K562 (cell line): ENCODE measurements around the gene MKRN1. TPM values are rescaled to one million over a fixed set of nuclear protein-coding genes. Genes with fewer than 3 reads are reported as not detected.
"Not testable (repeated sequence)": the region's sequence is repeated elsewhere in the genome, so short reads cannot be mapped to it uniquely, and the experiment has no call there.

Experiments
- ATAC-seq: fragments of 200-7000 bp; cut with Tn5 transposase; 3 replicates; pipeline ENCODE4 v1.9.1; 2020; ENCODE audit warnings: moderate library complexity
- BruUV-seq: library from RNA; stranded (reverse); fragments of 400-500 nt; replicated peaks from 2 replicates; lab custom pipeline; 2021; lab: Mats Ljungman, UMichigan
- CTCF ChIA-PET: fragments of 300-600 bp; formaldehyde crosslinking; extraction: SDS; loops from one replicate; lab custom pipeline; 2021; ENCODE audit warnings: low intra/inter-chr PET ratio; lab: Yijun Ruan, JAX
- POLR2A ChIA-PET: fragments of 300-600, 350-650 bp; sonication (Branson Sonifier 250); formaldehyde crosslinking; extraction: SDS; loops from one replicate; lab custom pipeline; 2021; ENCODE audit warnings: antibody characterized with exemption, inconsistent platforms; lab: Yijun Ruan, JAX
- DNase-seq, 4 experiments: peaks; one replicate each; pipeline versions ENCODE4 v3.0.0 to v3.0.0-alpha.2; 2011 to 2018; ENCODE audit warnings: low spot score in 3 of 4, mixed read lengths in 3 of 4; ENCODE audit errors: extremely low read depth in 1 of 4
- FAIRE-seq: peaks from 2 replicates; lab custom pipeline; 2011; peaks lifted over from hg19 to GRCh38; lab: Jason Lieb, UNC
- H2AFZ ChIP-seq: 2 replicates; pipeline ENCODE4 v1.6.0; 2011; ENCODE audit warnings: low read depth, low read length, control low read depth, inconsistent platforms
- H3K27ac ChIP-seq: fragments of 200-600 bp; 3 replicates; pipeline ENCODE4 v1.8.0; 2011; ENCODE audit warnings: low read depth, mild to moderate bottlenecking, control low read depth, inconsistent platforms, low read length, moderate library complexity, mixed read lengths; ENCODE audit errors: extremely low read depth
- H3K27me3 ChIP-seq, 2 experiments: fragments of 300-600 bp in 1 of 2; 2 replicates in 1 of 2; 3 replicates in 1 of 2; pipeline versions ENCODE4 v1.6.0 to v1.8.0; 2011; ENCODE audit warnings: inconsistent platforms in 2 of 2, low read length in 2 of 2, mild to moderate bottlenecking in 1 of 2, mixed read lengths in 1 of 2, moderate library complexity in 1 of 2; ENCODE audit not compliant: control insufficient read depth in 2 of 2, insufficient read depth in 2 of 2
- H3K36me3 ChIP-seq: fragments of 300-600 bp; 3 replicates; pipeline ENCODE4 v1.8.0; 2011; ENCODE audit warnings: mild to moderate bottlenecking, low read length, inconsistent platforms; ENCODE audit not compliant: control insufficient read depth, insufficient read depth
- H3K4me1 ChIP-seq, 2 experiments: fragments of 200-600 bp in 1 of 2; replicated peaks in 1 of 2; 2 replicates in 1 of 2; 3 replicates in 1 of 2; pipeline versions ENCODE4 v1.5.1 to v1.8.0; 2011; ENCODE audit warnings: inconsistent platforms in 2 of 2, low read length in 2 of 2, mild to moderate bottlenecking in 1 of 2, mixed read lengths in 1 of 2, moderate library complexity in 1 of 2; ENCODE audit not compliant: control insufficient read depth in 2 of 2, insufficient read depth in 2 of 2
- H3K4me2 ChIP-seq: 2 replicates; pipeline ENCODE4 v1.6.1; 2011; ENCODE audit warnings: low read length, control low read depth, inconsistent platforms, mixed read lengths; ENCODE audit not compliant: insufficient read depth
- H3K4me3 ChIP-seq: fragments of 200-600 bp; sonication (generic), shearing (Covaris generic); 2 replicates; pipeline ENCODE4 v1.5.1; 2016; ENCODE audit warnings: control low read depth, inconsistent platforms
- H3K79me2 ChIP-seq: fragments of 200-600 bp; 3 replicates; pipeline ENCODE4 v1.8.0; 2011; ENCODE audit warnings: low read length, inconsistent platforms; ENCODE audit not compliant: control insufficient read depth, insufficient read depth
- H3K9ac ChIP-seq, 2 experiments: 2 replicates each; pipeline versions ENCODE4 v1.6.0 to v1.6.1; 2011; ENCODE audit warnings: low read depth in 2 of 2, low read length in 2 of 2, control low read depth in 1 of 2, inconsistent platforms in 1 of 2, mild to moderate bottlenecking in 1 of 2, mixed read lengths in 1 of 2; ENCODE audit not compliant: insufficient read depth in 1 of 2
- H3K9me1 ChIP-seq: one replicate; pipeline ENCODE4 v1.6.0; 2011; ENCODE audit warnings: inconsistent platforms, mild to moderate bottlenecking, low read length, moderate library complexity; ENCODE audit not compliant: control insufficient read depth, insufficient read depth
- H3K9me3 ChIP-seq: replicated peaks from 2 replicates; pipeline ENCODE4 v1.5.1; 2011; ENCODE audit warnings: low read depth, low read length, inconsistent platforms; ENCODE audit not compliant: control insufficient read depth, insufficient read depth
- H4K20me1 ChIP-seq: replicated peaks from 2 replicates; pipeline ENCODE4 v1.6.1; 2011; ENCODE audit warnings: low read length, inconsistent platforms, mixed read lengths; ENCODE audit not compliant: control insufficient read depth, insufficient read depth
- FOSL1 ChIP-seq: fragments of 200-800 bp; sonication (Bioruptor generic); conservative IDR thresholded peaks from 2 replicates; pipeline ENCODE4 v1.6.1; 2016; ENCODE audit warnings: missing genetic modification characterization, missing compliant biosample characterization
- FOXA3 ChIP-seq, 2 experiments: fragments of 450-650 bp in 1 of 2; sonication (generic) in 1 of 2; formaldehyde crosslinking; IDR thresholded peaks in 1 of 2; conservative IDR thresholded peaks in 1 of 2; 2 replicates each; pipeline versions ENCODE4 v1.4.0 to v1.8.0; 2020 to 2022; ENCODE audit warnings: mild to moderate bottlenecking in 2 of 2, missing genetic modification reagents in 1 of 2
- FOXJ2 ChIP-seq: fragments of 200-800 bp; sonication (Bioruptor generic); IDR thresholded peaks from 2 replicates; pipeline ENCODE4 v1.6.1; 2016; ENCODE audit warnings: missing genetic modification characterization, missing compliant biosample characterization
- GTF2E2 ChIP-seq: fragments of 200-800 bp; sonication (Bioruptor generic); IDR thresholded peaks from 2 replicates; pipeline ENCODE4 v1.6.1; 2016; ENCODE audit warnings: missing genetic modification characterization, missing compliant biosample characterization
- MIER1 ChIP-seq: fragments of 450-650 bp; IDR thresholded peaks from 2 replicates; pipeline ENCODE4 v1.6.1; 2016; ENCODE audit warnings: antibody characterized with exemption, mild to moderate bottlenecking, low read depth
- WGBS: fragments of 100-300 bp; shearing (Covaris generic); methylation state at CpG from one replicate; pipeline ENCODE4 v1.1.6; 2016; ENCODE audit warnings: low coverage, mixed read lengths; ENCODE audit not compliant: insufficient coverage; ENCODE audit errors: missing lambda C conversion rate; 5-methylcytosine and 5-hydroxymethylcytosine counted together
- in situ Hi-C: fragments of 300-500 bp; cut with MboI; formaldehyde crosslinking; loops from 4 replicates; pipeline ENCODE4 v1.15.0; 2018; ENCODE audit warnings: inconsistent platforms, mixed read lengths
- intact Hi-C: fragments of 100-400 bp; cut with micrococcal nuclease; formaldehyde crosslinking; loops from 2 replicates; pipeline ENCODE4 v1.14.2; 2022
- polyA plus RNA-seq, 8 experiments: library from polyadenylated mRNA; depleted of rRNA in 4 of 8; stranded (reverse) in 5 of 8; unstranded in 3 of 8; fragments of >200 nt; fragmentation: Nextera tagmentation in 2 of 8; fragmentation: Illumina TruSeq in 1 of 8; extraction: Ambion mirVana in 2 of 8; extraction: Trizol in 1 of 8; gene quantifications; 2 replicates each; pipeline versions ENCODE4 v1.2.1 to v1.2.3, GENCODE V29; 2011 to 2014; ENCODE audit warnings: inconsistent platforms in 1 of 8, missing spikeins in 1 of 8
- total RNA-seq, 7 experiments: library from RNA; depleted of rRNA in 6 of 7; stranded (reverse); fragments of >200 nt in 6 of 7; fragmentation: Illumina TruSeq in 2 of 7; extraction: Trizol in 2 of 7; gene quantifications; 2 replicates each; pipeline versions ENCODE4 v1.2.1 to v1.2.3, GENCODE V29; 2011 to 2021; ENCODE audit warnings: low replicate concordance in 1 of 7
- TF ChIP-seq, protein P1 (sequence below): fragments of 450-650 bp; IDR thresholded peaks from 2 replicates; pipeline ENCODE4 v1.6.1; 2016; ENCODE audit warnings: low read depth

Gene MKRN1
- total and polyA plus RNA-seq, 9 of the 15 experiments (the other 6 are each of a cell fraction or from before 2014, with no cell fraction given), result 30.5 to 90.3 (median 76.0) TPM

DNA sequence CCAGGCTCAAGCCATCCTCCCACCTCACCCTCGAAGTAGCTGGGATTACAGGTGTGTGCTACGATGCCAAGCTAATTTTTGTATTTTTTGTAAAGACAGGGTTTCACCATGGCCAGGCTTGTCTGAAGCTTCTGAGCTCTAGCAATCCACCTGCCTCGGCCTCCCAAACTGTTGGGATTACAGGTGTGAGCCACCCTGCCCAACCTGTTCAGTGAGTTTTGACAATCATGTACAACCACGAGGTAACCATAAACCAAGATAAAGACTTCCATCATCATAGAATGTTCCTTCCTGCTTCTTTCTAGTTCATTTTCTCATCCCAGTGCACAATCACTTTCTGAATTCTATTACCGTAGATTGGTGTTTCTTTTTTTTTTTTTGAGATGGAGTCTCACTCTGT is 30.5 kb upstream of the MKRN1 start (continued):
- TF ChIP-seq, protein P1, sequence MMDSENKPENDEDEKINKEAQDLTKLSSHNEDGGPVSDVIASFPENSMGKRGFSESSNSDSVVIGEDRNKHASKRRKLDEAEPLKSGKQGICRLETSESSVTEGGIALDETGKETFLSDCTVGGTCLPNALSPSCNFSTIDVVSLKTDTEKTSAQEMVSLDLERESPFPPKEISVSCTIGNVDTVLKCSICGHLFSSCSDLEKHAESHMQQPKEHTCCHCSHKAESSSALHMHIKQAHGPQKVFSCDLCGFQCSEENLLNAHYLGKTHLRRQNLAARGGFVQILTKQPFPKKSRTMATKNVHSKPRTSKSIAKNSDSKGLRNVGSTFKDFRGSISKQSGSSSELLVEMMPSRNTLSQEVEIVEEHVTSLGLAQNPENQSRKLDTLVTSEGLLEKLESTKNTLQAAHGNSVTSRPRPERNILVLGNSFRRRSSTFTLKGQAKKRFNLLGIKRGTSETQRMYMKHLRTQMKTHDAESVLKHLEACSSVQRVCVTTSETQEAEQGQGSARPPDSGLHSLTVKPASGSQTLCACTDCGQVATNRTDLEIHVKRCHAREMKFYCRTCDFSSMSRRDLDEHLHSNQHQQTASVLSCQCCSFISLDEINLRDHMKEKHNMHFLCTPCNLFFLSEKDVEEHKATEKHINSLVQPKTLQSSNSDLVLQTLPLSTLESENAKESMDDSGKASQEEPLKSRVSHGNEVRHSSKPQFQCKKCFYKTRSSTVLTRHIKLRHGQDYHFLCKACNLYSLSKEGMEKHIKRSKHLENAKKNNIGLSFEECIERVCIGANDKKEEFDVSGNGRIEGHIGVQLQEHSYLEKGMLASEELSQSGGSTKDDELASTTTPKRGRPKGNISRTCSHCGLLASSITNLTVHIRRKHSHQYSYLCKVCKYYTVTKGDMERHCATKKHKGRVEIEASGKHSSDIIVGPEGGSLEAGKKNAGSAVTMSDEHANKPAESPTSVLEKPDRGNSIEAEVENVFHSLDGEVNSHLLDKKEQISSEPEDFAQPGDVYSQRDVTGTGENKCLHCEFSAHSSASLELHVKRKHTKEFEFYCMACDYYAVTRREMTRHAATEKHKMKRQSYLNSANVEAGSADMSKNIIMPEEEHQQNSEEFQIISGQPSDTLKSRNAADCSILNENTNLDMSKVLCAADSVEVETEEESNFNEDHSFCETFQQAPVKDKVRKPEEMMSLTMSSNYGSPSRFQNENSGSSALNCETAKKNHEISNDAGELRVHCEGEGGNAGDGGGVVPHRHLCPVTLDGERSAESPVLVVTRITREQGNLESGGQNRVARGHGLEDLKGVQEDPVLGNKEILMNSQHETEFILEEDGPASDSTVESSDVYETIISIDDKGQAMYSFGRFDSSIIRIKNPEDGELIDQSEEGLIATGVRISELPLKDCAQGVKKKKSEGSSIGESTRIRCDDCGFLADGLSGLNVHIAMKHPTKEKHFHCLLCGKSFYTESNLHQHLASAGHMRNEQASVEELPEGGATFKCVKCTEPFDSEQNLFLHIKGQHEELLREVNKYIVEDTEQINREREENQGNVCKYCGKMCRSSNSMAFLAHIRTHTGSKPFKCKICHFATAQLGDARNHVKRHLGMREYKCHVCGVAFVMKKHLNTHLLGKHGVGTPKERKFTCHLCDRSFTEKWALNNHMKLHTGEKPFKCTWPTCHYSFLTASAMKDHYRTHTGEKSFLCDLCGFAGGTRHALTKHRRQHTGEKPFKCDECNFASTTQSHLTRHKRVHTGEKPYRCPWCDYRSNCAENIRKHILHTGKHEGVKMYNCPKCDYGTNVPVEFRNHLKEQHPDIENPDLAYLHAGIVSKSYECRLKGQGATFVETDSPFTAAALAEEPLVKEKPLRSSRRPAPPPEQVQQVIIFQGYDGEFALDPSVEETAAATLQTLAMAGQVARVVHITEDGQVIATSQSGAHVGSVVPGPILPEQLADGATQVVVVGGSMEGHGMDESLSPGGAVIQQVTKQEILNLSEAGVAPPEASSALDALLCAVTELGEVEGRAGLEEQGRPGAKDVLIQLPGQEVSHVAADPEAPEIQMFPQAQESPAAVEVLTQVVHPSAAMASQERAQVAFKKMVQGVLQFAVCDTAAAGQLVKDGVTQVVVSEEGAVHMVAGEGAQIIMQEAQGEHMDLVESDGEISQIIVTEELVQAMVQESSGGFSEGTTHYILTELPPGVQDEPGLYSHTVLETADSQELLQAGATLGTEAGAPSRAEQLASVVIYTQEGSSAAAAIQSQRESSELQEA, result no peak

DNA sequence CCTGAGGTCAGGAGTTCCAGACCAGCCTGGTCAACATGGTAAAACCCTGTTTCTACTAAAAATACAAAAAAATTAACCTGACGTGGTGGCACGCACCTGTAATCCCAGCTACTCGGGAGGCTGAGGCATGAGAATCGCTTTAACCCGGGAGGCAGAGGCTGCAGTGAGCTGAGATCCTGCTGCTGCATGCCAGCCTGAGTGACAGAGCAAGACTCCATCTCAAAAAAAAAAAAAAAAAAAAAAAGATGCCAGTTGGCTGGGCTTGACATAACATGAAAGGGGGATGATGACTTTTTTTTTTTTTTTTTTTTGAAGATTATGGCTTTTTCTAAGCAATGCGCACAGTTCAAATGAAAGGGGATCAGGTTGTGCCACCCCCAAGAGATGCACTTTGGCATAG is 28.3 kb upstream of the MKRN1 start:
- H3K4me3 ChIP-seq, H4K20me1 ChIP-seq, H3K9me3 ChIP-seq, H3K79me2 ChIP-seq, DNase-seq, H3K36me3 ChIP-seq, BruUV-seq, intact Hi-C loops, in situ Hi-C loops, CTCF ChIA-PET, FAIRE-seq, ATAC-seq, H3K9me1 ChIP-seq, H3K27me3 ChIP-seq: not testable (repeated sequence)
- TF ChIP-seq GTF2E2 (peak; percentile 6; the same call in 1 of the 2 replicates), MIER1 (peak; percentile 20; the same call in 1 of the 2 replicates), FOXJ2 (tag) (peak; percentile 6; the same call in 1 of the 2 replicates), FOSL1 (tag) (0 out of 2 replicates have a peak, but pooled peaks have one; percentile 19), FOXA3 (CRISPR knock-in tag; conservative IDR thresholded peaks at IDR 0.05 in 1 of 2, IDR thresholded peaks at IDR 0.05 in 1 of 2) (peak in 1 of 2 experiments; percentile 52; a peak in 1 of 4 replicates)
- Histone ChIP-seq H3K27ac (peak overlapping the region; percentile 70), H2AFZ (peak overlapping the region; percentile 81), H3K4me2 (peak overlapping the region; percentile 23; the same call in 1 of the 2 replicates), H3K4me1 (peaks cover 26 to 34% of the 10 kb centered on the region in 2 experiments; a peak in 4 of 5 replicates), H3K9ac (peak overlapping the region; percentile 15 to 32; a peak in 3 of 4 replicates)
- POLR2A ChIA-PET, result interaction anchor here (0.6 to 1.7 kb wide), 7 partner anchors 10 to 33 kb away, joined by 3 to 10 read pairs (median 4); no protein-coding TSS in a partner anchor
- WGBS, result 71% methylated on average over 6 of the region's 6 CpGs
